Measurements from ENCODE around the gene SPIRE2.
A peak's percentile ranks its signal among the peaks of the same experiment; 100 is the strongest.
"Not testable (repeated sequence)": the region's sequence is repeated elsewhere in the genome, so short reads cannot be mapped to it uniquely, and the experiment has no call there.

Gene SPIRE2

DNA sequence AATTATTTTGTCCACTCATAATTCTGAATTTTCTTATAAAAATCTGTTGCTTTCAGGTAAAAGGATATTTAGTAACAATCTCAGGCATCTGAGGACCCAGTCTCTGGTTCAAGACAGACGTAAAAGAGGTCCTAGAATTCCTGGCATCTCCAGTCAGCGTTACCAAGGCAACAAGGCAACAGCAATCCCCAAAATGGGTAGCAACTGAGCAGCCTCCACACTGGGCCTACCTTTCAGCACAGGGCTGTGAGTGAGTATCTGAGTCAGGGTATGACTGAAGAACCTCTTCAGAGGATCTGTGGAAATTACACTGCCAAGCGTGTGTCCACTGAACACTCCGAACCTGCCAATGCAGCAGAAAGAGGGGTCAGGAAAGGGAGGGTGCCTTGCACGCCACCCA lies 32.6 kb upstream of the SPIRE2 start:
- FAIRE-seq: no peak

DNA sequence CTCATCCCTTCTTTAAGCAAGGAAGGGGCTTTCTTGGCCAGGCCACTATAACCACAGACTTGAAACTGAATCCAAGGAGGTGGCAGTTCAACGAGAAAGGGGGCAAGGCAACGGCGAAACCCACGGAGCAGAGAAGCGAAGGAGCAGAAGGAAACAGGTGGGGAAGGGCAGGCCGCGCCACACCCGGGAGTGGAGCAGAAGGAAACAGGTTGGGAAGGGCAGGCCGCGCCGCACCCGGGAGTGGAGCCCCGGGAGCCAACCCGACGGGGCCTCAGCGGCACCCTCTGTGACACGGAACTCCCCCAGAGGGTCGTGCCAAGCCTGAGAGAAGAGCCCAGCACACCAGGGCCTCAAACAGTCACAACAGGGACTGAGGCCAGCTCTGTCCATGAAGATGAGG lies 32.2 kb upstream of the SPIRE2 start:
- TF ChIP-seq, protein P1, sequence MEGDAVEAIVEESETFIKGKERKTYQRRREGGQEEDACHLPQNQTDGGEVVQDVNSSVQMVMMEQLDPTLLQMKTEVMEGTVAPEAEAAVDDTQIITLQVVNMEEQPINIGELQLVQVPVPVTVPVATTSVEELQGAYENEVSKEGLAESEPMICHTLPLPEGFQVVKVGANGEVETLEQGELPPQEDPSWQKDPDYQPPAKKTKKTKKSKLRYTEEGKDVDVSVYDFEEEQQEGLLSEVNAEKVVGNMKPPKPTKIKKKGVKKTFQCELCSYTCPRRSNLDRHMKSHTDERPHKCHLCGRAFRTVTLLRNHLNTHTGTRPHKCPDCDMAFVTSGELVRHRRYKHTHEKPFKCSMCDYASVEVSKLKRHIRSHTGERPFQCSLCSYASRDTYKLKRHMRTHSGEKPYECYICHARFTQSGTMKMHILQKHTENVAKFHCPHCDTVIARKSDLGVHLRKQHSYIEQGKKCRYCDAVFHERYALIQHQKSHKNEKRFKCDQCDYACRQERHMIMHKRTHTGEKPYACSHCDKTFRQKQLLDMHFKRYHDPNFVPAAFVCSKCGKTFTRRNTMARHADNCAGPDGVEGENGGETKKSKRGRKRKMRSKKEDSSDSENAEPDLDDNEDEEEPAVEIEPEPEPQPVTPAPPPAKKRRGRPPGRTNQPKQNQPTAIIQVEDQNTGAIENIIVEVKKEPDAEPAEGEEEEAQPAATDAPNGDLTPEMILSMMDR (IDR thresholded peaks at IDR 0.05; ENCODE audit: insufficient read depth, missing control alignments): no peak
- DNase-seq (ENCODE audit: insufficient read length, low spot score): no peak
- FAIRE-seq: no peak

More for the DNA sequence above, 32.6 kb upstream of the SPIRE2 start:
- no peak for DNase-seq (ENCODE audit: insufficient read length, low spot score)
- TF ChIP-seq, protein P1 (IDR thresholded peaks at IDR 0.05; ENCODE audit: insufficient read depth, missing control alignments): no peak

DNA sequence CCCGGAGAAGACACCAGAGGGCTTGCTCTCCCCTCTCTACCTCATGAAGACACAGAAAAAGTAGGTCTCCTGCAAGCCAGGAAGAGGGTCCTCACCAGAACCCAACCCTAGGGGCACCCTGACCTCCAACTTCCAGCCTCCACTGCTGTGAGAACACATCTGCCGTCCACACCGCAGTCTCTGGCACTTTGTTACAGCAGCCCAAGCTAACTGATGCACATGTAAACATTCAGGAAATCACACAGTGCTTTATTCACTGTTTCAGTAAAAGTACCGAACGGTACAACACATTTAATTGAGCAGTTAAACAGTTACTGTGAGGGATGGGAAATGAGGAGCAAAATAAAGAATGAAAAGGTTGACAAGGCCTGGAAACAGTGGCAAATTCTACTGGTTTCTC lies 30.1 kb upstream of the SPIRE2 start:
- TF ChIP-seq, protein P1 (IDR thresholded peaks at IDR 0.05; ENCODE audit: insufficient read depth, missing control alignments): no peak
- DNase-seq (ENCODE audit: insufficient read length, low spot score) (no peak), FAIRE-seq (no peak)

DNA sequence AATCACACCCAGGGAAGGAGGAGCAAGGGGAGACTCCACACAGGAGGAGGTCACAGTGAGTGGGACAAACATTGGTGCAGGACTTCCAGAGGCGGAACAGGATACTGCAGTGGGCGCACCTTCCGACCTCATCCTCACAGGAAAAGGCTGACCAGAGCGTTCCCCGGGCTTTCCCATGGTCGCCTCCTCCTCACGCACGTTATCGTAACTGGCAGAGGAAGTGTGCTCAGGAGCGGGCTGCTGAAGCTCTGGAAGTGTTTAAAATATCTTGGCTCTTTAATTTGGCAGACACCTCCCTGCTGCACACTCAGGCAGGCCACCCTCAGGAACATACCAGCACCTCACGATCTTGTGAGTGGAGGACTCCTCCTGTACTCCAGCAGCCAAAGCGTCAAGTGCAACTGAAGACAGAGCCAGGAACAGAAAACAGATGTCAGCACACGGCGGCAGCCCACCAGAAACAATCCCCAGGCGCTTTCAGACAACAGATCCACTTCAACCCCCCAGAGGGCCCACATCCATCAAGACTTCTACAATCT lies 29.4 kb upstream of the SPIRE2 start:
- DNase-seq (ENCODE audit: insufficient read length, low spot score) (no peak), FAIRE-seq (no peak)
- TF ChIP-seq, protein P1 (IDR thresholded peaks at IDR 0.05; ENCODE audit: insufficient read depth, missing control alignments): no peak

DNA sequence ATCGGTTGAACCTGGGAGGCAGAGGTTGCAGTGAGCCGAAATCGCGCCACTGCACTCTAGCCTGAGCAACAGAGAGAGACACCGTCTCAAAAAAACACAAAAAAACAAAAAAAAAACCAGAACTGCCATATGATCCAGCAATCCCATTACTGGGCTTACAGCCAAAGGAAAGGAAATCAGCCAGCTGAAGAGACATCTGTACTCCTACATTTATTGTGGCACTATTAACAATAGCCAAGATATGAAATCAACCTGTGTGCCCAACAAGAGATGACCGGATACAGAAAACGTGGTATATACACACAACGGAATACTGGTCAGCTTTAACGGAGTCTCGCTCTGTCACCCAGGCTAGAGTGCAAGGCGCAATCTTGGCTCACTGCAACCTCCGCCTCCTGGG lies 26.5 kb upstream of the SPIRE2 start:
- DNase-seq (ENCODE audit: insufficient read length, low spot score) (no peak), FAIRE-seq (no peak)
- TF ChIP-seq, protein P1 (IDR thresholded peaks at IDR 0.05; ENCODE audit: insufficient read depth, missing control alignments): no peak

DNA sequence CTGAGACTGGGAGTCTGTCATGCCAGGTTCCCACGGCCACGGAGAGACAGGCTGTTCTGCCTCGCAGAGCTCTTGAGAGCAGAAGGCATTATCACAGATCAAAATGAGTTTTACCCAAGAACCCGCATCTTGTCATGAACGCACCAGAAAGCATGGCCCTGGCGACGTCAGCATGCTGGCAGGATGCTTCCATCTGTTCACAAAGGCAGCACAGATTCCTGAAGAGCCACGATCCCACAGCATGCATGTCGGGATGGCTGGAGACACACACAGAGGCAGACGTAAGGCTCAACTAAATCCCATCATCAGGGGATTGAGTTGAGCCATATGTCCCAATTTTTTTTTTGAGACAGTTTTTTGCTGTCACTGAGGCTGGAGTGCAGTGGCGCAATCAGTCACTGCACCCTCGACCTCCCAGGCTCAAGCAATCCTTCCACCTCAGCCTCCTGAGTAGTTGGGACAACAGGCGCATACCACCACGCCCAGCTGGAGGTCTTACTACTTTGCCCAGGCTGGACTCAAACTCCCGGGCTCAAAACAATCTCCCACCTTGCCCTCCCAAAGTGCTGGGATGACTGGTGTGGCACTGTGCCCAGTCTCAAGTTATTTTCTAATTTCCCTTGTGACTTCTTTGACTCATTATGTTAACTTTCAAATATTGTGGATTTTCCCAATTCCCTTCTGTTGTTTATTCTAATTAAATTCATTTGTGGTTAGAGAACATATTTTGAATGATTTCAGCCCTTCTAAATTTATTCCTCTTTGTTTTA lies 23.0 kb upstream of the SPIRE2 start:
- FAIRE-seq: no peak
- TF ChIP-seq, protein P1 (IDR thresholded peaks at IDR 0.05; ENCODE audit: insufficient read depth, missing control alignments): no peak
- peak; percentile 24 for DNase-seq (ENCODE audit: insufficient read length, low spot score)

DNA sequence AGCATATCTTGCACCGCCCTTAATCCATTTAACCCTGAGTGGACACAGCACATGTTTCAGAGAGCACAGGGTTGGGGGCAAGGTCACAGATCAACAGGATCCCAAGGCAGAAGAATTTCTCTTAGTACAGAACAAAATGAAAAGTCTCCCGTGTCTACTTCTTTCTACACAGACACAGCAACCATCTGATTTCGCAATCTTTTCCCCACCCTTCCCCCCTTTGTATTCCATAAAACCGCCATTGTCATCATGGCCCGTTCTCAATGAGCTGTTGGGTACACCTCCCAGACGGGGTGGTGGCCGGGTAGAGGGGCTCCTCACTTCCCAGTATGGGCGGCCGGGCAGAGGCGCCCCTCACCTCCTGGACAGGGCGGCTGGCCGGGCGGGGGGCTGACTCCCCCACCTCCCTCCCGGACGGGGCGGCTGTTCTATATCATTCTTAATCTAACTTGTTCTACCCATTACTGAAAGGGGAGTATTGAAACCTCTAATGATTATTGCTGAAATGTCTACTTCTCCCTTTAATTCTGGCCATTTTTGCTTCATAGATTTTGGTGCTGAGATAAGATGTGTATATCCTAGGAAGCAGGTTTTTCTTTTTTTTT lies 21.6 kb upstream of the SPIRE2 start:
- DNase-seq (ENCODE audit: insufficient read length, low spot score); FAIRE-seq: not testable (repeated sequence)

All from D721Med (cell line).